ENCODE results near the gene KLHL14.
"Not testable (repeated sequence)": the region's sequence is repeated elsewhere in the genome, so short reads cannot be mapped to it uniquely, and the experiment has no call there.

KLHL14 gene, protein sequence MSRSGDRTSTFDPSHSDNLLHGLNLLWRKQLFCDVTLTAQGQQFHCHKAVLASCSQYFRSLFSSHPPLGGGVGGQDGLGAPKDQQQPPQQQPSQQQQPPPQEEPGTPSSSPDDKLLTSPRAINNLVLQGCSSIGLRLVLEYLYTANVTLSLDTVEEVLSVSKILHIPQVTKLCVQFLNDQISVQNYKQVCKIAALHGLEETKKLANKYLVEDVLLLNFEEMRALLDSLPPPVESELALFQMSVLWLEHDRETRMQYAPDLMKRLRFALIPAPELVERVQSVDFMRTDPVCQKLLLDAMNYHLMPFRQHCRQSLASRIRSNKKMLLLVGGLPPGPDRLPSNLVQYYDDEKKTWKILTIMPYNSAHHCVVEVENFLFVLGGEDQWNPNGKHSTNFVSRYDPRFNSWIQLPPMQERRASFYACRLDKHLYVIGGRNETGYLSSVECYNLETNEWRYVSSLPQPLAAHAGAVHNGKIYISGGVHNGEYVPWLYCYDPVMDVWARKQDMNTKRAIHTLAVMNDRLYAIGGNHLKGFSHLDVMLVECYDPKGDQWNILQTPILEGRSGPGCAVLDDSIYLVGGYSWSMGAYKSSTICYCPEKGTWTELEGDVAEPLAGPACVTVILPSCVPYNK

DNA sequence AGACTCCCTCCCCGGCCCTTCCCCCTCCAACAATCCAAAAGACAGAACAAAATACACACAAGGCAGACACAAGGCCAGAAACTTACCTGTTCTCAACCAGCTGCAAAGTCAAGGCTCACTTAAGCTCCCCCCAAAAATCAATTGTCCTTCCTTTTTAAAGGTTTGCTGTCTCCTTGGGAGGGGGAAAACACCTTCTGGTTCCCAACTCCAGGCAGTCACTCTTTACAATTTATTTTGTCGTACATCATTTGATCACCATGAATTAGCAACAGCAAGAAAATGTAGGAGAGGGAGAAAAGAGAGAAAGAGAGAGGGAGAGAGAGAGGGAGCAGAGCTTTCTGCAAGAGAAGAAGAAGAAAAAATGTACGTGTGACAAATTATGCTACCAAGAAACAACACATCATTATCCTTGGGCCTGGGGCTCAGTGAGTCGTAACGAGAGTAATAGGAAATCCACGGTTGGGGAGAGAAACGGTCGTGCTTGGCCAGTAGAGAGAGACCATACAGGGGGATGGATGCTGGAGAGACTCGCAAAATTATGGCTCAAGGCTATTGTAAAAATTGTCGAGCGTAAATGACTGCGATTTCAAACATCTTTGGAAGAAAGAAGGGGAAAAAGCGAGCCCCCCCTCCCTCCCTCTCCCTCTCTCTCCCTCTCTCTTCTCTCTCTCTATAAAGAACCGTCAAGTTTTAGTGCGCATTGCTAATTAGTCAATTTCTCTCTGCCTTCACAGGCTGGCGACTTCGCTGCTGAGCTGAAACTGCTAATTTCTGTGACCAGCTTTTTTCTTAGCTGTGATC is at the start of gene KLHL14:
KLHL14 (minus strand) TSS at position 443 of the 801 bp plus-strand sequence. CDS start 2,432 bp downstream, outside the sequence.
- H3K9me3 Mint-ChIP-seq = no peaks in the 10 kb centered on the region
- H3K27ac Mint-ChIP-seq = peak within 1 kb of the TSS; percentile 25
- no peaks in the 10 kb centered on the region for H3K4me1 Mint-ChIP-seq
- DNase-seq = no peak
- CTCF ChIA-PET = interaction anchor here (0.6 kb wide), 1 partner anchor 120 kb away, joined by 3 read pairs; no protein-coding TSS in a partner anchor
- H3K27me3 Mint-ChIP-seq = peaks cover 59% of the 10 kb centered on the region
- H3K36me3 Mint-ChIP-seq = no peaks in the 10 kb centered on the region
- H3K4me3 Mint-ChIP-seq = no peak within 1 kb of the TSS

DNA sequence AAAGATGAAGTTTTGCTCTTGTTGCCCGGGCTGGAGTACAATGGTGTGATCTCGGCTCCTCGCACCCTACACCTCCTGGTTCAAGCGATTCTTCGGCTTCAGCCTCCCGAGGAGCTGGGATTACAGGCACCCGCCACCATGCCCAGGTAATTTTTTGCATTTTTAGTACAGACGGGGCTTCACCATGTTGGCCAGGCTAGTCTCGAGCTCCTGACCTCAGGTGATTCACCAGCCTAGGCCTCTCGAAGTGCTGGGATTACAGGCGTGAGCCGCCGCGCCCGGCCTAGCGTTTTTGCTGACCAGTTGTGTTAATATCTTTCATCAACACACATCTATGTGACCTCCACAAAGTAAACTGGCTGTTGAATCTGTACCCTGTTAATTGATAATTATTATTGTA is 49.4 kb upstream of the KLHL14 start:
- no peaks in the 10 kb centered on the region for H3K36me3 Mint-ChIP-seq
- DNase-seq = no peak
- no peak overlapping the region for H3K4me3 Mint-ChIP-seq
- no peaks in the 10 kb centered on the region for H3K4me1 Mint-ChIP-seq
- H3K9me3 Mint-ChIP-seq = no peaks in the 10 kb centered on the region
- no peak overlapping the region for H3K27ac Mint-ChIP-seq
- H3K27me3 Mint-ChIP-seq = no peaks in the 10 kb centered on the region
- CTCF ChIA-PET = no interaction called here

DNA sequence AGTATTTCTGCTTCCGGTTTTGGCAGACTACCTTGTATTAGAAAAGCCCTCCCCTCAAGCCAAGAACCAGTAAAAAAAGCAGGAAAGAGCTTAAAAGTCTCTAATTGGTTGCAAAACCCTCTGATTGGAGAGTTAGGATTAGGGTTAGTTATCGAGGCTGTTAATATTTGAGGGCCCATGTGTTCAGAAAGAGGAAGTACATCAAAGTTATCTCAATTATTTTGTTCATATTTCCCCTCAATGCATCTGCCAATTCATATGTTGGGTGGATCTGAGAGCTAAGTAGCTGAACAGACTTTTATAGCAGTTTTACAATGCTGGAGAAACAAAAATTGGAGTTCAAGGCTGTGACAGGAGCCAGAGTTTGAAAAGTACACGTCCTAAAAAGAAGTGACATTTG is 43.1 kb upstream of the KLHL14 start:
- Mint-ChIP-seq H3K4me3 (no peak overlapping the region), H3K9me3 (no peaks in the 10 kb centered on the region), H3K36me3 (no peaks in the 10 kb centered on the region), H3K4me1 (no peaks in the 10 kb centered on the region), H3K27me3 (no peaks in the 10 kb centered on the region), H3K27ac (no peak overlapping the region)
- CTCF ChIA-PET = no interaction called here
- no peak for DNase-seq

DNA sequence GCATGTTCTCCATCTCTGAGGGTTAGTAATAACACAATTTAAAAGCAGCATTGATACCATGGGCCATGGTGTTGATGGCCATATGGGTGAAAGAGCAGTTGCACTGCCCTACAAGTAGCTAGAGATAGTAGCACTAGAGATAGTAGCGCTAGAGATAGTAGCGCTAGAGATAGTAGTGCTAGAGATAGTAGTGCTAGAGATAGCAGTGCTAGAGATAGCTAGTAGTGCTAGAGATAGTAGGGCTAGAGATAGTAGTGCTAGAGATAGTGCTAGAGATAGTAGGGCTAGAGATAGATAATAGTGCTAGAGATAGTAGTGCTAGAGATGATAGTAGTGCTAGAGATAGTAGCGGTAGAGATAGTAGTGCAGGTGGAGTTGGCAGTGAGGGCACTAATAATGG is 39.5 kb upstream of the KLHL14 start:
- CTCF ChIA-PET = no interaction called here
- Mint-ChIP-seq H3K27ac (no peak overlapping the region), H3K4me1 (no peaks in the 10 kb centered on the region), H3K4me3 (no peak overlapping the region), H3K27me3 (no peaks in the 10 kb centered on the region), H3K9me3 (no peaks in the 10 kb centered on the region), H3K36me3 (no peaks in the 10 kb centered on the region)
- DNase-seq = no peak

DNA sequence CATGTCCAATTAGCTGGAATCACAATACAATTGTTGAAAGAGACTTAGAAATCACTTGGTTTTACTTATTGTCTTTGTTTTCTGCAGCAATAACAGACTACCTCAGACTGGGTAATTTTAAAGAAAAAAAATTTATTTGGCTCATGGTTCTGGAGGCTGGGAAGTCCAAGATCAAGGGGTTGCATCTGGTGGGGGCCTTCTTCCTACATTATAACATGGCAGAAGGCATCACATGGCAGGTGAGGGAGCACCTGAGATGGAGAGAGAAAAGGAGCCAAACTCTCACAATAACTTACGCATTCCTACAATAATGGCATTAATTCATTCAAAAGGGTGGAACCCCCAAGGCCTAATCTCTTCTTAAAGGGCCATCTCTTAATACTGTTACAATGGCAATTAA is 37.5 kb upstream of the KLHL14 start:
- Mint-ChIP-seq H3K36me3 (no peaks in the 10 kb centered on the region), H3K4me1 (no peaks in the 10 kb centered on the region), H3K9me3 (no peaks in the 10 kb centered on the region), H3K27ac (no peak overlapping the region), H3K4me3 (no peak overlapping the region), H3K27me3 (no peaks in the 10 kb centered on the region)
- no peak for DNase-seq
- CTCF ChIA-PET = no interaction called here

DNA sequence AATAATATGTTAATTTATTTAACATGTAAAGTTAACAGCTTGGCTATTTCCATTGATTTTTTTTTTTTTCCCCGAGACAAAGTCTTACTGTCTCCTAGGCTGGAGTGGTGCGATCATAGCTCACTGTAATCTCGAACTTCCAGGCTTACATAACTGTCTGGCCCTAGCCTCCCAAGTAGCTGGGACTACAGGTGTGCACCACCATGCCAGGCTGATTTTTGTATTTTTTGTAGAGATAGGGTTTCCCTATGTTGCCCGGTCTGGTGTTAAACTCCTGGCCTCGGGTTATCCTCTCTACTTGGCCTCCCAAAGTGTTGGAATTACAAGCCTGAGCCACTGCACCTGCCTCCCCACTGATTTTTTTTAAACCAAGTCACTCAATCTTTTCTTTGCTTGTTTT is 32.5 kb upstream of the KLHL14 start:
- no peaks in the 10 kb centered on the region for H3K36me3 Mint-ChIP-seq

DNA sequence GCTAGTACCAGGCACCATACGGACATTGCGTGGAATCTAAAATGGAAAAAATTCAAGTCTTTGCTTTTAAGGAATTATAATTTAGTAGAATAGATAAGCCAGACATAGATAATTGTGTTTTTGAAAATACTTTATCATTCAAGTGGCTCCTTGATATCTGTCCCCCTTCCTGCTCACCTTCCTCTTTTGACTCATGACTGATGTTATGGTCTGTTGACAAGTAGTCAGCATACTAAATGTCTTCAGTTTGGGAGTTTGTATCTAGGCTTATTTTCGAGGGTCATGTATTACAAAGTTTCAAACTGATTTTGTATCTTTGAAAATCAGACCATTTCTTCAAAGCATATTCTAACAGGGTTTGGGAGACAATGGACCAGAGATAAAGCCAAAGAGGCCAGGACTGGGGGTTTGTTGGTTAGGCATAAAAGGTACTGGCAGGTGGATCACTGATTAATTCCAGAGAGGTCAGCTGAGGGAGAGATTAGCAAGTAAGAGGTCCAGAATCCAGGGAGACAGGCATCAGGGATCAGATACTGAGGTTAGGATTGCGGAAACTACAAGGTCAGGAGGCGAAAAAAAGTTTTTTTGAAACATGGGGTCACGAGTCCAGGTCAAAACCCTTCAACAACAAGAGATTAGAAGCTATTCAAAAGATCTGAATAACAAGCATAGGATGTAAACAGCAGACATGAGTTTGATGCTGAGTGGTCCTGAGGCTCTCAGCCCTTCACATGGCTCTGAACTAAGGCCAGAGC is 31.5 kb upstream of the KLHL14 start:
- no peaks in the 10 kb centered on the region for H3K27me3 Mint-ChIP-seq
- no peaks in the 10 kb centered on the region for H3K36me3 Mint-ChIP-seq
- no peak for DNase-seq
- no peak overlapping the region for H3K4me3 Mint-ChIP-seq
- no peak overlapping the region for H3K27ac Mint-ChIP-seq
- CTCF ChIA-PET = no interaction called here
- H3K9me3 Mint-ChIP-seq = no peaks in the 10 kb centered on the region
- no peaks in the 10 kb centered on the region for H3K4me1 Mint-ChIP-seq

More for the DNA sequence above, 32.5 kb upstream of the KLHL14 start:
- H3K4me3 Mint-ChIP-seq = no peak overlapping the region
- no peak for DNase-seq
- no peak overlapping the region for H3K27ac Mint-ChIP-seq
- no peaks in the 10 kb centered on the region for H3K4me1 Mint-ChIP-seq
- no peaks in the 10 kb centered on the region for H3K27me3 Mint-ChIP-seq
- CTCF ChIA-PET = no interaction called here
- H3K9me3 Mint-ChIP-seq = no peaks in the 10 kb centered on the region

DNA sequence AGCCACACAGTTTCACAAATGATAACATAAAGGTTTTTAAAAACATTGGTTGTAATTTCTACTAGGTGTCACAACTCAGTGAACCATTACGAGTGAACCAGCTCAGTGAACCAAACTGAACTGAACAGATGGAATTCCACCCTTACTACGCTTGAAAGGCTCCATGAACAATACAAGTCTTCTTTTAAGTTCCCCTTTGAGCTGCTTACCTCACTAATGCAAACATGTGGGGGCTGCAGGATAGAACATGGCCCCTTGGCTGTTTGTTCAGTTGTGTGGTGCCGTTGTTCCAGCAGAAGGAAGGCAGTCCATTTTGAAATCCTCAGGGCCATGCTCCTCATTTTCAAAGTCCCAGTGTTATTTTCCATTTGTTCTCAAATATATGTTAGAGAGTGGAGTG is 30.7 kb upstream of the KLHL14 start:
- H3K4me3 Mint-ChIP-seq = no peak overlapping the region
- H3K27me3 Mint-ChIP-seq = no peaks in the 10 kb centered on the region
- CTCF ChIA-PET = no interaction called here
- H3K27ac Mint-ChIP-seq = no peak overlapping the region
- no peaks in the 10 kb centered on the region for H3K36me3 Mint-ChIP-seq
- H3K4me1 Mint-ChIP-seq = no peaks in the 10 kb centered on the region
- DNase-seq = no peak
- H3K9me3 Mint-ChIP-seq = peaks cover under 1% of the 10 kb centered on the region

DNA sequence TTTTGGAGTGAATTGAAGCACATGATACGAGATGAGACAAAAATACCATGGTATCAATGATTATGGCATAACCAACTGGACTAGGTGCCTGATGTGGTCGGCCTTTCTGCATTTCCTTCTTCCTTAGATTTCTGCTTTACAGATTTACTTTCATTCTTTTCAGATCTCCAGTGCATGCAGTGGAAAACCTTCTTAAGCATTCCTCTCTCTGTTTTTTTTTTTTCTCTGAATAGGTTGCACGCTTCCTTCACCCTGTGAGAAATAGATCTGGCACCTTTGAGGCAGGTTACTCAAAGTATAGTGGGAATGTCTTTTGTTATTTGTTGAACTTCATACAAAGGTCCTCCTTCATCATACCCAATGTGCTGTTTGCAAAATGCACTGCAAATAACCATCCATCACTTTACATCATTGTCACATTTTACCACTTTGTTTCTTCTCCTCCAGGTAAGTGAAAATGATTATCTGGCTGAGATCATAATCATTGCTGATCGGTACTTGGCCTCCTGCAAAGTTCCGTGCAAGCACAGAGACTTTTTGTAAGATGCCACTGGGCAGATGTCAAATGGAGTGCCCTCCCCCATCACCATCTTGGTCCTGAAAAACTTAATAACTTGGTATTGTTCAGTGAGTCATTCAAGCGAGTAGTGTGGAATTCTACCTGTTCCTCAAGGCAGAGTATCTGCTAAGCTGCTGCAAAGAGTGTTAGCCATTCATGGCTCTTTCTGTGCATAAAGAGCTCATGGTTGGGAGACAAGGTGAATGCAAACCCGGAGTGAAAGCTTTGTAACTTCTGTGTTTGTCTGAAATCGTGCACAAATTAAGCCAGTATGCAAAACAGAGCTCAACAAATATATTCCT is 30.0 kb upstream of the KLHL14 start:
- Mint-ChIP-seq H3K27me3 (no peaks in the 10 kb centered on the region), H3K4me1 (no peaks in the 10 kb centered on the region), H3K4me3 (no peak overlapping the region), H3K36me3 (no peaks in the 10 kb centered on the region), H3K27ac (no peak overlapping the region), H3K9me3 (peaks cover 3% of the 10 kb centered on the region)
- CTCF ChIA-PET = no interaction called here
- no peak for DNase-seq

DNA sequence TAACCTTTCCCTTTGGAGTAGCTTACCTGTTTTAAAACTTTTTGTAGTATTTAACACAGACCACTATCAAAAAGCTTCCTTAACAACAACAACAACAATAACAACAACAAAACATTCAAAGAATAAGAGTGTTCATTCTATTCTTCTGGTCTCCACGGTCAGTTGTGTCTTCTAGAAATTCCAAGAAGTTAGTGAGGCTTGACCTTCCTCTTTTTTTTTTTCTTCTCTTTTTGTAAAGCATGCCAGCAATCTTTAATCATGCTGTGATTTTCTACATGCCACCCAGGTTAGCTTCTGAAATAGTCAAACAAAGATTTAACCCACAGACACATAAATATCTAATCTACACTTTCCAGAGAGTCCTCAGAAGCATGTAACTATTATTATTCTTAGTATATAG is 28.4 kb upstream of the KLHL14 start:
- Mint-ChIP-seq H3K36me3 (no peaks in the 10 kb centered on the region), H3K4me3 (no peak overlapping the region), H3K4me1 (no peaks in the 10 kb centered on the region), H3K9me3 (peaks cover 6% of the 10 kb centered on the region), H3K27ac (no peak overlapping the region), H3K27me3 (no peaks in the 10 kb centered on the region)
- DNase-seq = no peak
- CTCF ChIA-PET = no interaction called here

DNA sequence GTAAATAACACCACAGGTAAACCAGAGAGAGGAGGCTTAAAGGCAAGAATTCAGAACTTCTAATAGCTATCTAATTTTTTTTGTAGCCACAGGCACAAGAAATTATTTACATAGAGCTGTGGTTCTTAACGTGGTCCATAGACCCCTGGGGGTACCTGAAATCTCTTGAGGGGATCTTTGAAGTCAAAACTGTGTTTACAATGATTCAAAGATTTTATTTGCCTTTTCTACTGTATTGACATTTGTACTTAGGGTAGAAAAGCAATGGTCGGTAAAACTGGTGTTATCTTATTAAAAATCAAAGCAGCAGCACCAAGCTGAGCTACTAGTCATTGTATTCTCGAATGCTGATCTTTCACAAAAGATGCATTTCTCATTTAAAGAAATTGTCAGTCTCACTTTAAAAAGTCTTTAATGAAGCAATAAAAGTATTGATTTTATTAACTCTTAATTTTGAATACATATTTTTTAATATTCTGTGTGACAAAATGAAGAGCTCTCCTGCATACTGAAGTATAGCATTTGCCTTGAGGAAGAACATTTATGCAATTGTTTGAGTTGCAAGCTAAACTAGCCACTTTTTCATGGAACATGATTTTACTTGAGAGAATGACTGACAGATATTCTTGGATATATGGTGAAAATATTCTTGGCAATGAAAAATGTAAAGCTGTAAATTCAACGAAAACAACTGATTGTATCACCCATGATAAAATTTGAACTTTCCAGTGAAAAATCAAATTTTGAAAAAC is 25.6 kb upstream of the KLHL14 start:
- CTCF ChIA-PET = no interaction called here
- Mint-ChIP-seq H3K4me1 (no peaks in the 10 kb centered on the region), H3K9me3 (peaks cover 15% of the 10 kb centered on the region), H3K27ac (no peak overlapping the region), H3K27me3 (no peaks in the 10 kb centered on the region), H3K4me3 (no peak overlapping the region), H3K36me3 (no peaks in the 10 kb centered on the region)
- no peak for DNase-seq

DNA sequence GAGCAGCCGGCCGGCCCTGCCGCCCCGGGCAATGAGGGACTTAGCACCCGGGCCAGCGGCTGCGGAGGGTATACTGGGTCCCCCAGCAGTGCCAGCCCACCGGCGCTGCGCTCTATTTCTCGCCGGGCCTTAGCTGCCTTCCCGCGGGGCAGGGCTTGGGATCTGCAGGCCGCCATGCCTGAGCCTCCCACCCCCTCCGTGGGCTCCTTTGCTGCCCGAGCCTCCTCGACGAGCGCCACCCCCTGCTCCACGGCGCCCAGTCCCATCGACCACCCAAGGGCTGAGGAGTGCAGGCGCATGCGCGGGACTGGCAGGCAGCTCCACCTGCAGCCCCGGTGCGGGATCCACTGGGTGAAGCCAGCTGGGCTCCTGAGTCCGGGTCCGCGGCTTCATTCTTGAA is 21.8 kb upstream of the KLHL14 start:
- H3K27ac Mint-ChIP-seq, H3K4me1 Mint-ChIP-seq, CTCF ChIA-PET, H3K36me3 Mint-ChIP-seq, H3K4me3 Mint-ChIP-seq, H3K27me3 Mint-ChIP-seq, DNase-seq: not testable (repeated sequence)
- peaks cover 15% of the 10 kb centered on the region for H3K9me3 Mint-ChIP-seq

DNA sequence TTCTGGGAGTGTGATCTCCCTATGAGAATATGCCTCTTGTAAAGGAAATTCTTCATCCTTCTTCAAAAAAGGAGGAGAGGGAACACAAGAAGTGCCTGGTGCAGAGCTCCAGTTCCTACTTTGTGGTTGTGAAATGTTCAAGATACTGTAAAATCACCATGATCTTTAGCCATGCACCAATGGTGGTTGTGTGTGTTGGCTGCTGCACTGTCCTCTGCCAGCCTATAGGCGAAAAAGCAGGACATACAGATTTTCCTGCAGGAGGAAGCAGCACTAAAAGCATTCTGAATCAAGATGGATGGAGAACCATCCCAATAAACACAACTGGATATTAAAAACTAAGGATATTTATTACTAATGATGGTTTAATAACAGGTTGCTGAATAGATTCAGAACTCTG is 6.2 kb upstream of the KLHL14 start:
- CTCF ChIA-PET = no interaction called here
- Mint-ChIP-seq H3K9me3 (no peaks in the 10 kb centered on the region), H3K36me3 (no peaks in the 10 kb centered on the region), H3K27me3 (peaks cover 3% of the 10 kb centered on the region), H3K4me3 (no peak overlapping the region), H3K4me1 (no peaks in the 10 kb centered on the region), H3K27ac (no peak overlapping the region)
- DNase-seq = no peak
